A549 (cell line): Measurements from ENCODE around the gene PXK.
A peak's percentile ranks its signal among the peaks of the same experiment; 100 is the strongest.

Source experiments
- CHD2 ChIP-seq: fragments of 150-350 bp; IDR thresholded peaks from 2 replicates; pipeline ENCODE4 v1.6.1; 2014; ENCODE audit warnings: low read length; ENCODE audit not compliant: partially characterized antibody
- ESRRA ChIP-seq: fragments of 150-350 bp; IDR thresholded peaks from 2 replicates; pipeline ENCODE4 v1.6.1; 2014; ENCODE audit warnings: mild to moderate bottlenecking, low read length, borderline replicate concordance
- HOXA7 ChIP-seq: fragments of 250-450 bp; sonication (Bioruptor Pico); IDR thresholded peaks from 2 replicates; pipeline ENCODE4 v1.5.0; 2020; ENCODE audit warnings: mild to moderate bottlenecking, moderate library complexity
- MAZ ChIP-seq: fragments of 150-350 bp; IDR thresholded peaks from 2 replicates; pipeline ENCODE4 v1.6.1; 2014; ENCODE audit warnings: antibody characterized with exemption, low read depth, low read length, borderline replicate concordance
- NFE2L2 ChIP-seq: fragments of 150-350 bp; conservative IDR thresholded peaks from 2 replicates; pipeline ENCODE4 v1.6.1; 2014; ENCODE audit warnings: low read length
- RCOR1 ChIP-seq: fragments of 150-350 bp; IDR thresholded peaks from 2 replicates; pipeline ENCODE4 v1.6.1; 2014; ENCODE audit warnings: antibody characterized with exemption, low read length, low read depth
- SMC3 ChIP-seq: fragments of >200 bp; sonication (Bioruptor Twin); formaldehyde crosslinking; IDR thresholded peaks from 3 replicates; pipeline ENCODE4 v1.6.1; 2018; ENCODE audit warnings: inconsistent platforms
- TF ChIP-seq, protein P1 (sequence below): fragments of >200 bp; sonication (Bioruptor Twin); formaldehyde crosslinking; IDR thresholded peaks from 3 replicates; pipeline ENCODE4 v1.5.1; 2016

- TF ChIP-seq, protein P1, sequence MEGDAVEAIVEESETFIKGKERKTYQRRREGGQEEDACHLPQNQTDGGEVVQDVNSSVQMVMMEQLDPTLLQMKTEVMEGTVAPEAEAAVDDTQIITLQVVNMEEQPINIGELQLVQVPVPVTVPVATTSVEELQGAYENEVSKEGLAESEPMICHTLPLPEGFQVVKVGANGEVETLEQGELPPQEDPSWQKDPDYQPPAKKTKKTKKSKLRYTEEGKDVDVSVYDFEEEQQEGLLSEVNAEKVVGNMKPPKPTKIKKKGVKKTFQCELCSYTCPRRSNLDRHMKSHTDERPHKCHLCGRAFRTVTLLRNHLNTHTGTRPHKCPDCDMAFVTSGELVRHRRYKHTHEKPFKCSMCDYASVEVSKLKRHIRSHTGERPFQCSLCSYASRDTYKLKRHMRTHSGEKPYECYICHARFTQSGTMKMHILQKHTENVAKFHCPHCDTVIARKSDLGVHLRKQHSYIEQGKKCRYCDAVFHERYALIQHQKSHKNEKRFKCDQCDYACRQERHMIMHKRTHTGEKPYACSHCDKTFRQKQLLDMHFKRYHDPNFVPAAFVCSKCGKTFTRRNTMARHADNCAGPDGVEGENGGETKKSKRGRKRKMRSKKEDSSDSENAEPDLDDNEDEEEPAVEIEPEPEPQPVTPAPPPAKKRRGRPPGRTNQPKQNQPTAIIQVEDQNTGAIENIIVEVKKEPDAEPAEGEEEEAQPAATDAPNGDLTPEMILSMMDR, result peak; percentile 59
- TF ChIP-seq CHD2 (no peak), RCOR1 (no peak), SMC3 (no peak), NFE2L2 (no peak), MAZ (no peak), HOXA7 (no peak), ESRRA (no peak)
These were observed 25.0 kb upstream of the PXK start for GRCh38 chr3:58307639-58308215.
